HG03095 (cell line): ENCODE data around the gene GAB2.
"Not testable (repeated sequence)": the region's sequence is repeated elsewhere in the genome, so short reads cannot be mapped to it uniquely, and the experiment has no call there.

ENCODE experiments used
- ATAC-seq: cut with Tn5 transposase; IDR thresholded peaks from one replicate; pipeline ENCODE4 v1.9.1; 2021; ENCODE audit warnings: moderate library complexity; ENCODE audit not compliant: unreplicated experiment

The GAB2 gene, protein sequence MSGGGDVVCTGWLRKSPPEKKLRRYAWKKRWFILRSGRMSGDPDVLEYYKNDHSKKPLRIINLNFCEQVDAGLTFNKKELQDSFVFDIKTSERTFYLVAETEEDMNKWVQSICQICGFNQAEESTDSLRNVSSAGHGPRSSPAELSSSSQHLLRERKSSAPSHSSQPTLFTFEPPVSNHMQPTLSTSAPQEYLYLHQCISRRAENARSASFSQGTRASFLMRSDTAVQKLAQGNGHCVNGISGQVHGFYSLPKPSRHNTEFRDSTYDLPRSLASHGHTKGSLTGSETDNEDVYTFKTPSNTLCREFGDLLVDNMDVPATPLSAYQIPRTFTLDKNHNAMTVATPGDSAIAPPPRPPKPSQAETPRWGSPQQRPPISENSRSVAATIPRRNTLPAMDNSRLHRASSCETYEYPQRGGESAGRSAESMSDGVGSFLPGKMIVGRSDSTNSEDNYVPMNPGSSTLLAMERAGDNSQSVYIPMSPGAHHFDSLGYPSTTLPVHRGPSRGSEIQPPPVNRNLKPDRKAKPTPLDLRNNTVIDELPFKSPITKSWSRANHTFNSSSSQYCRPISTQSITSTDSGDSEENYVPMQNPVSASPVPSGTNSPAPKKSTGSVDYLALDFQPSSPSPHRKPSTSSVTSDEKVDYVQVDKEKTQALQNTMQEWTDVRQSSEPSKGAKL

DNA sequence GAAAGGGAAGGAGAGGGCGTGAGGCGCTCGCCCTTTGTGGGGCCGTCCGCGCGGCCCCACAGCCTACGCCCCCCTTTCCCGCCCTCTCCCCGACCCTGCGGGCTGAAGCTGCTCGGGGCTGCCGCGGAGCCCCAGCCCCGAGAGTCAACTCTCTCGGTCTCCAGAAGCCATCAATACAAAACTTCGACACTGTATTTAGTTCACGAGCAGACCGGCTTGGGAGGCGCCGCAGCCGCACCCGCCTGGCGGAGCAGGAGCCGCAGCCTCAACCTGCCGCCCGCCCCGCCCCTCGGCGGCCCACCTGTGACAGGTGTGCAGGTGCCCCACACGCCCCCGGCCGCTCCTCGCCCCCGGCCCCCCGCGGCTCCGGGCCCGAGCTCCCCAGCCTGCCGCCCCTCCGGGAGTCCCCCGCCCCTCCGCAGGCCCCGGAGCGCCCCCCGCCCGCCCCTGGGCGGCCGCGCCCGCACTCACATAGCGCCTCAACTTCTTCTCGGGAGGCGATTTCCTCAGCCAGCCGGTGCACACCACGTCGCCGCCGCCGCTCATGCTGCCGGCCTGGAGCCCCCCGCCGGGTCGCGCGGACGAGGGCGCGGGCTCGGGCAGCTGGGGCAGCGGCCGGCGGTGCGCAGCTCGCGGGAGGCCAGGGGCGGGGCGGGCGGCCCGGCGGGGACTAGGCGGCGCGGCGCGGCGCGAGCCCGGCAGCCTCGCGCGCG is at the start of gene GAB2:
Gene GAB2, minus strand, starts transcription at position 646 of the 713 bp plus-strand sequence. Its CDS starts 100 bp downstream, at position 546.
- peak; percentile 4 for ATAC-seq

DNA sequence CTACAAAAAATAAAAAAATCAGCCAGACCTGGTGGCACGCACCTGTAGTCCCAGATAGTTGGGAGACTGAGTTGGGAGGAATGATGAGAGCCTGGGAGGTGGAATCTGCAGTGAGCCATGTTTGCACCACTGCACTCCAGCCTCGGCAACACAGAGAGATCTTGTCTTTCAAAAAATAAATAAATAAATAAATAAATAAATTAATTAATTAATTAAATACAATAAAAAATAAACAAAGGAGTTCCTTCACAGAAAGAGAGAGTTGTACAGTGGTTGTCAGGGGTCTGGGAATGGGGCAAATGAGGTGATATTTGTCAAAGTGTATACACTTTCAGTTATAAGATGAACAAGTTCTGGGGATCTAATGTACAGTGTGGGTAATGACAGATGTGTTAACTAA is 49.8 kb upstream of the GAB2 start:
- no peak for ATAC-seq

DNA sequence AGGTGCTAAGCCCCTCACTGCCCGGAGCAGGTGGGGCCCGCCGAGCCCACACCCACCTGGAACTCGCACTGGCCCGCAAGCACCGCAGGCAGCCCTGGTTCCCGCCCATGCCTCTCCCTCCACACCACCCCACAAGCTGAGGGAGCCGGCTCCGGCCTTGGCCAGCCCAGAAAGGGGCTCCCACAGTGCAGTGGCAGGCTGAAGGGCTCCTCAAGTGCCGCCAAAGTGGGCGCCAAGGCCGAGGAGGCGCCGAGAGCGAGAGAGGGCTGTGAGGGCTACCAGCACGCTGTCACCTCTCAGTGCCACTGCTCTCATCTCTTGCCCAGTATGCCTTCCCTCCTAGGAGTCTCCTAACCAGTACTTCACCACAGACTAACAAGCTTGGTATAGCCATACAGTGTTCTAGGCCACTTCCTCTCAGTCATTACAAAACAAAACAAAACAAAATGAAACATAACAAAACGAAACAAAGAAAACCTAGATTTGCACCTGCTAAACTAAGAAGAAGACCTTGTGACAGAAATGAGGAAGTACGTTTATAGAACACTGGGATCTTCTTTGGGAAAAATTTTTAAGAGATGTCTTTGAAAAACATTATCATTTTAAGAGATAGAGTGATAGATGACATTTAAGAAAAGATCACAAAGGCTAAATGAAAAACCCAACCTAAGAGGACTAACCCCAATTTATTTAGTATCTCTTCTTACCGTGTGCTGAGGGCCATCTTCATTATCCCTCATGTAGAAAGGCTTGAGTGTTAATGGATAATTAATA is 47.7 kb upstream of the GAB2 start:
- peak; percentile 98 for ATAC-seq

DNA sequence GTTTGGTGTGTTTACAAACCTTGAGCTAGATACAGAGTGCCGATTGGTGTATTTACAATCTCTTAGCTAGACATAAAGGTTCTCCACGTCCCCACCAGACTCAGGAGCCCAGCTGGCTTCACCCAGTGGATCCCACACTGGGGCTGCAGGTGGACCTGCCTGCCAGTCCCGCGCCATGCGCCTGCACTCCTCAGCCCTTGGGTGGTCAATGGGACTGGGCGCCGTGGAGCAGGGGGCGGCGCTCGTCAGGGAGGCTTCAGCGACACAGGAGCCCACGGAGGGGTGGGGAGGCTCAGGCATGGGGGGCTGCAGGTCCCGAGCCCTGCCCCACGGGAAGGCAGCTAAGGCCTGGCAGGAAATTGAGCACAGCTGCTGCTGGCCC is 47.2 kb upstream of the GAB2 start:
- ATAC-seq = not testable (repeated sequence)

DNA sequence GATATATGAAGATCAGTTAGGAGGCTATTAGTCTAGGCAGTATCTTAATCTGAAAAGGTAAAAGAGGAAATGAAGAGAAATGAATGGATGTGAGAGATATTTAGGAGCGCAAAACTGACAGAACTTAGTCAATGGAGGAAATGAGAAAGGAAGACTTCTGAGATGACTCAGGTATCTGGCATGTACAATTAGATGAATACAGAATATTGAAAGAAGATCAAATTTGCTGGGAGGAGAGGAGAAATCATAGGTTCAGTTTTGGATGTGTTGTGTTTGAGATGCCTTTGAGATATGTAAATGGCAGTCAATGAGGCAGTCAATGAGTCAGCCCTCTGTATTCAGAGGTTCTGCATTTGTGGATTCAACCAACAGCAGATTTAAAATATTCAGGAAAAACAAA is 42.9 kb upstream of the GAB2 start:
- ATAC-seq = peak; percentile 38

GRCh38 chr11:78459738-78460137 is 42.1 kb upstream of the GAB2 start:
- ATAC-seq = no peak

DNA sequence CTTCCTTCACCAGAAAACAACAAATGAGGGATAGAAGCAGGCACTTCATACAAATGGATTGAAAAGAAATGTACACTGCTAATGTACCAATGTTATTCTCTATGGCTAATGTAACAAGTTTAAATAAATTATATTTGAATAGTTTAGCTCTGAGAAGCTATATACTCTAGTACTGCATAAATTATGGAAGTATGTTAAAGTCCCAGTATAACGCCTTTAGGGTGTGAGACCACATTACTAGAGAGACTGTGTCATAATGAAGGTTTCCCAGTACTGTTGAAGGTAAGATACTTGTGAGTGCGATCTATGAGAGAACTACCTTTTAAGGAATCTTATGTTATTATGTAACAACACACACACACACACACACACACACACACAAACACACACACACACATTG is 39.8 kb upstream of the GAB2 start:
- ATAC-seq = no peak

- ATAC-seq = no peak
Observed at GRCh38 chr11:78453140-78453935, 35.7 kb upstream of the GAB2 start.

DNA sequence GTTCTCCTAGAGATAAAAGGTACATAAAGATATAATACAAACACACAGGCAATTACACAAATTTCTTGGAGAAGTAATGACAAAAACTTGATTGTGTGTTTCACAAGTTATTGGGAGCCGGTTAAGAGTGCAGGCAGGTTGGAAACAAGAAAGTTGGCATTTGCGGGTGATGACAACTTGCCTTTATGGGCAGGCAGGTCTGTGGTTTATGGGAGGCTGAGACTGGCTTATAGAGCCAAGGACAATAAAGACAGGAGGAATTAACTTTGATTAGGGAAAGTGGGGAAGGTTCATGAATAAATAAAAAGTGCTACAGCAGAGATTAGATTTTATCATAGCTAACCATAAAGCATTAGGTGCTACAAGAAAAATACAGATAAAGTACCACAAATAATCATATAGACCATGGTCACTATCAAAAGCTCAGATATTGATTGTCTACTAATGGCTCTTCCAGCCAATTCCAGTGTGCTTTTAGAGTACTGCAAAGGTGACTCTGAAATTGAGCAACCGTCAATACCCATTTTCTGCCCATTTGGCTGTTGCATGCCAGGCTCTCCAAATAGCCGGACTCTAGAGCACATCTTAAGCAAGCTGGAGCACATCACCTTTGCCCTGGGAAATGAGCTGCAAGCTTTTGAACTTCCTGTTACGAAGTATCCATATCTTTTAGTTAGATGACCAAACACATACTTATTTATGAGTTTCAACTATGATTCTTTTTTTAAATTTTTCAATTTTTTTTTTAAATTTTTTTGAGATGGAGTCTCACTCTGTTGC is 33.9 kb upstream of the GAB2 start:
- no peak for ATAC-seq

- no peak for ATAC-seq
Observed at GRCh38 chr11:78450866-78451265, 33.2 kb upstream of the GAB2 start.

GRCh38 chr11:78449866-78450265 is 32.2 kb upstream of the GAB2 start:
- ATAC-seq = no peak

DNA sequence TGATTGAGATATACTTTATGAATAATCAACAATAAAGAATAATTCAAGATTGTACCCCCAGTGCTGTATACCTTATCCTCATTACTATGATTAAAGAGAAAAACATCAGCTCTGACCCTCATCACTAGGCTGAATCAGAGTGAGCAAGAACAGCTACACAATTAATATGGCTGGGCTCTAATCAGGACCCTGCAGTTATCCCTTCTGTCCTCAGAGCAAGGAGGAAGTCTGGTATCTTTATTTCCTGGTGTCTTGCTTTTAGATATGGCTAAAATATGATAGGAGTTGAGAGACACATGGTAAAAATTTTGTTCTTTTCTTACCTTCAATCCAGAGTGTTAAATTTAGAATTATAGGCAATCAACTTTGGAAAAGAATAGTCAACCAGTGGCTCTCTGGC is 28.6 kb upstream of the GAB2 start:
- ATAC-seq = no peak

DNA sequence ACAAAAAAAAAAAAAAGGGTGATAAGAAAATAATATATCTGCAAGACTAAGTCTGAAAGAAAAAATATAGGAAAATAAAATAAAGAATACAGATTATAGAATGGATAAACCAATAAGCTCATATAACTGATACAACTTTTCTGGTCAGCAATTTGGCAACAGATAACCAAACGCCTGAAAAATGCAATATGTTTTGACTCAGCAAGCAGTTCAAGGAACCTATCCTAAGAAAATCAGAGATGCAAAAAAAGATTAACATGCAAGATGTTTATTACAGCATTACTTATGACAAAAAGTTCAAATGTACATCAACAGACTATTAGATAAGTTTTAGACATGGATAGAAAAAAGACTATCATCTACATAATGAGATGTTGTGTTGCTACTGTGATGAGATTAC is 27.1 kb upstream of the GAB2 start:
- no peak for ATAC-seq

DNA sequence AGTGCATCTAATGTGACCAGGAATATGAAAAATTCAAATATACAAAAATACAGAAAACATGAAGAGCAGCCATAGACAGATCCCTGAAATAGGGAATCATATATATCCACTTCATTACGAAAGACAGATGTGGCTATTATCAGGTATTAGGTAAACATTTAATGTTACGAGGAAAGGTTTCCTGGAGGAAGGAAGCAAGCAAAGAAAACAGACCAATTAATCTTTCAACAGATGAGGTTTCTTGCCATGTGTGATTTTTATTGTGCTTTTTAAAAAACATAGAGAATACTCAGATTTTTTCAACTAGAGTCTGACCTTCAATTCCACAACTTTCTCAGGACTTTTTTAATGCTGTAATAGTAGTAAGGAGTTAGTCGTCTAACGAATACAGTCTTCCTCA is 24.3 kb upstream of the GAB2 start:
- ATAC-seq = no peak

- peak; percentile 93 for ATAC-seq
Observed at GRCh38 chr11:78438298-78438975, 20.8 kb upstream of the GAB2 start.

GRCh38 chr11:78432956-78433355 is 15.3 kb upstream of the GAB2 start:
- no peak for ATAC-seq

- no peak for ATAC-seq
Observed at GRCh38 chr11:78432058-78432515, 14.5 kb upstream of the GAB2 start.

- no peak for ATAC-seq
Observed at GRCh38 chr11:78429660-78430059, 12.0 kb upstream of the GAB2 start.

- no peak for ATAC-seq
Observed at GRCh38 chr11:78429209-78429608, 11.6 kb upstream of the GAB2 start.
